ENCODE data around the gene SH2D3C. TPM values are rescaled to one million over a fixed set of nuclear protein-coding genes. Genes with fewer than 3 reads are reported as not detected.

The SH2D3C gene
- total and polyA plus RNA-seq, 8 donors, result 1.4 to 7.1 (median 2.5) TPM

DNA sequence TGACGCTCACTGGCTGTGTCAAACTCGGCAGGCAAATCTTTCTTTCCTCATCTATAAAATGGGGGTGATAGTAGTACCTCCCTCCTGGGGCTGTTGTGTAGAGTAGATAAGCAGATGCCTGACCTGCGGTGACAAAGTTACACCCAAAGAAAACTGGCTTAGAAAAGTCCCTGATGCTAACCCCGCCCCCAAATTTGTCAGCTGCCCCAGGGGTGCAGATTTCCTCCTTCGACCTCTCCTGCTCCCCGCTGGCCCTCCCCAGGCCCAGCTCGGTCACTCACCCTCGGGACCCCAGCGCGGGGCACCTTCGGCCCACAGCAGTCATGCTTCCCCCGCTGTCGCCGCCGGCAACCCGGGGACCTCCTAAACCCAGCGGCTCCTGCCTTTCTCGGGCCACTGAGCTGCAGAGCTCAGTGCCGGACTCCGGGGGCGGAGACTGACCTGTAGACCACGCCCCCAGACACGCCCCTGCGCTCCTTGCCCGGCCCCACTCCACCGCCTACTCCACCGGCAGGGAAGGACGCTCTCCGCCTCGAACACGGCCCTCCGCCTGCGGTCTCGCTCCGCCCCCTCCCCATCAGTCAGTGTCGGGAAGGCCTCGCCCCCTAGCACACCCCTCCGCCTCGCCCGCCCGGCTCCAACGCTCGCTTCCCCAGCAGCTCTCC lies 7.4 kb downstream of the SH2D3C start:
- Histone ChIP-seq H3K27ac (peak overlapping the region in 3 of 4 donors; percentile 2 to 50 (median 16)), H3K9me3 (no peaks in the 10 kb centered on the region), H3K36me3 (no peaks in the 10 kb centered on the region), H3K27me3 (no peaks in the 10 kb centered on the region), H3K4me3 (peak overlapping the region; percentile 21 to 51 (median 34)), H3K4me1 (peaks cover 0 to 8% (median 4%) of the 10 kb centered on the region in 3 donors)
- ATAC-seq (peak; percentile 97 to 99 (median 98)), FAIRE-seq (no peak), DNase-seq (peak; percentile 97 to 100 (median 99))
- WGBS, 2 donors, result 3% methylated on average over 41 to 43 of the region's 43 CpGs
- intact Hi-C loops (cut with DNase I), result no loop called here
- TF ChIP-seq CTCF (IDR thresholded peaks at IDR 0.05), result no peak

DNA sequence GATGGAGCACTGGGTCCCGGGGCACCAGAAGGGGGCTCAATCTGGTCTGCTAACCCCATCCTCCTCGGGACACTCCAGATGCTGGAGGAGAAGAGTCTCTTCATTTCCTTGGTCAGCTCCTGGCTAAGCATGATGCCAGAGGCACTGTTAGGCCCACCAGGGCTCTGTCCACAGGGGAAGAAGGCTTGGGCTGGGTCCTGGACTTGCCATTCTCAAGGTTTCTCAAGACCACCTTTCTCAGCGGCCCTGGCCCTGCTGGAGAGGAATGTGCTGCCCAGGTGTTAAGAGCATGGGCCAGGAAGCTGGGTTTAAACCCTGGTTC lies 7.9 kb downstream of the SH2D3C start:
- H3K4me3 ChIP-seq, result peak overlapping the region in 3 of 4 donors; percentile 28 to 51 (median 41)
- H3K27me3 ChIP-seq, result no peaks in the 10 kb centered on the region
- TF ChIP-seq CTCF (IDR thresholded peaks at IDR 0.05), result no peak
- H3K9me3 ChIP-seq, result no peaks in the 10 kb centered on the region
- intact Hi-C loops (cut with DNase I), result no loop called here
- no peak for FAIRE-seq
- no peak for ATAC-seq
- DNase-seq, result no peak
- no peaks in the 10 kb centered on the region for H3K36me3 ChIP-seq
- H3K27ac ChIP-seq, result no peak overlapping the region
- WGBS, 2 donors, result 59 to 62% methylated on average over 3 of the region's 3 CpGs
- peaks cover 0 to 8% (median 4%) of the 10 kb centered on the region in 3 donors for H3K4me1 ChIP-seq

- Histone ChIP-seq H3K9me3 (no peaks in the 10 kb centered on the region), H3K27ac (no peak overlapping the region), H3K36me3 (no peaks in the 10 kb centered on the region), H3K4me1 (peaks cover 0 to 8% (median 4%) of the 10 kb centered on the region in 3 donors), H3K27me3 (no peaks in the 10 kb centered on the region), H3K4me3 (peak overlapping the region in 1 of 4 donors; percentile 51)
- WGBS, 2 donors, result 74 to 79% methylated on average over 4 of the region's 4 CpGs
- no peak for DNase-seq
- no peak for FAIRE-seq
- no peak for ATAC-seq
- intact Hi-C loops (cut with DNase I), result no loop called here
- no peak for TF ChIP-seq CTCF (IDR thresholded peaks at IDR 0.05)
These were observed 8.4 kb downstream of the SH2D3C start for GRCh38 chr9:127769929-127770582.

GRCh38 chr9:127769101-127769500 lies 9.4 kb downstream of the SH2D3C start:
- intact Hi-C loops (cut with DNase I), result no loop called here
- DNase-seq (no peak), ATAC-seq (no peak), FAIRE-seq (no peak)
- TF ChIP-seq CTCF (IDR thresholded peaks at IDR 0.05), result no peak
- WGBS, 2 donors, result 89 to 90% methylated on average over 5 of the region's 5 CpGs
- Histone ChIP-seq H3K27me3 (no peaks in the 10 kb centered on the region), H3K9me3 (no peaks in the 10 kb centered on the region), H3K36me3 (no peaks in the 10 kb centered on the region), H3K4me3 (no peak overlapping the region), H3K27ac (no peak overlapping the region), H3K4me1 (peaks cover 0 to 8% (median 4%) of the 10 kb centered on the region in 3 donors)

GRCh38 chr9:127768698-127769097 lies 9.8 kb downstream of the SH2D3C start:
- peaks cover 0 to 8% (median 4%) of the 10 kb centered on the region in 3 donors for H3K4me1 ChIP-seq
- H3K4me3 ChIP-seq, result no peak overlapping the region

More at GRCh38 chr9:127768698-127769097, 9.8 kb downstream of the SH2D3C start:
- no peaks in the 10 kb centered on the region for H3K27me3 ChIP-seq
- no peak overlapping the region for H3K27ac ChIP-seq
- intact Hi-C loops (cut with DNase I), result no loop called here
- no peak for TF ChIP-seq CTCF (IDR thresholded peaks at IDR 0.05)
- WGBS, 2 donors, result 76 to 77% methylated on average over 8 of the region's 8 CpGs
- FAIRE-seq (no peak), ATAC-seq (no peak), DNase-seq (no peak)
- no peaks in the 10 kb centered on the region for H3K36me3 ChIP-seq
- no peaks in the 10 kb centered on the region for H3K9me3 ChIP-seq

All from pancreas (tissue), 10 donors.